Activated CD8-positive, alpha-beta memory T cell treated with anti-CD3 and anti-CD28 coated beads, Interleukin-2, amount 50 U/mL, for 24 hours (primary cell): ENCODE measurements around the gene UGT1A10.

Experiments
- DNase-seq: peaks from one replicate; pipeline ENCODE4 v3.0.0-alpha.2; 2020; ENCODE audit errors: extremely low read depth

UGT1A10 gene

GRCh38 chr2:233773854-233774253, 137.6 kb downstream of the UGT1A10 start:
- no peak for DNase-seq

GRCh38 chr2:233775414-233775813, 139.2 kb downstream of the UGT1A10 start:
- no peak for DNase-seq

GRCh38 chr2:233778030-233778429, 141.8 kb downstream of the UGT1A10 start, which contains the start of gene MROH2A:
TSS of gene MROH2A (plus strand) at chr2:233778330. CDS start at chr2:233779359, 1,029 bp downstream.
- no peak for DNase-seq

GRCh38 chr2:233779722-233780121, 143.5 kb downstream of the UGT1A10 start:
- no peak for DNase-seq

- no peak for DNase-seq
Measured at GRCh38 chr2:233780771-233781170, 144.5 kb downstream of the UGT1A10 start.

GRCh38 chr2:233789554-233789953, 153.3 kb downstream of the UGT1A10 start:
- DNase-seq, result no peak

GRCh38 chr2:233791151-233791882, 155.1 kb downstream of the UGT1A10 start:
- no peak for DNase-seq

GRCh38 chr2:233791883-233792329, 155.7 kb downstream of the UGT1A10 start:
- DNase-seq, result no peak

- DNase-seq, result no peak
Measured at GRCh38 chr2:233792720-233793119, 156.5 kb downstream of the UGT1A10 start.

- DNase-seq, result no peak
Measured at GRCh38 chr2:233793465-233794127, 157.3 kb downstream of the UGT1A10 start.

GRCh38 chr2:233794128-233794658, 157.9 kb downstream of the UGT1A10 start:
- no peak for DNase-seq

GRCh38 chr2:233795735-233796171, 159.5 kb downstream of the UGT1A10 start:
- DNase-seq, result no peak

GRCh38 chr2:233796254-233796653, 160.0 kb downstream of the UGT1A10 start:
- no peak for DNase-seq

- DNase-seq, result no peak
Measured at GRCh38 chr2:233798335-233799086, 162.3 kb downstream of the UGT1A10 start.

GRCh38 chr2:233799087-233799665, 162.9 kb downstream of the UGT1A10 start:
- no peak for DNase-seq

GRCh38 chr2:233799716-233800115, 163.5 kb downstream of the UGT1A10 start:
- DNase-seq, result no peak

- no peak for DNase-seq
Measured at GRCh38 chr2:233800208-233800607, 164.0 kb downstream of the UGT1A10 start.

GRCh38 chr2:233801357-233802131, 165.3 kb downstream of the UGT1A10 start:
- no peak for DNase-seq

GRCh38 chr2:233802132-233802815, 166.0 kb downstream of the UGT1A10 start:
- no peak for DNase-seq

- DNase-seq, result no peak
Measured at GRCh38 chr2:233803292-233803911, 167.2 kb downstream of the UGT1A10 start.
